Measurements from ENCODE around the gene BIRC2.

- TF ChIP-seq CTCF (conservative IDR thresholded peaks at IDR 0.05; ENCODE audit: low read depth, low read length) (no peak), EZH2phosphoT487 (IDR thresholded peaks at IDR 0.05; ENCODE audit: borderline replicate concordance, low read length) (no peak), EZH2 (IDR thresholded peaks at IDR 0.05; ENCODE audit: low read length, unreplicated experiment) (no peak)
Measured at GRCh38 chr11:102382384-102382783, 35.4 kb downstream of the BIRC2 start.
